IMR-90 (cell line): ENCODE data around the gene ANO2. TPM values are rescaled to one million over a fixed set of nuclear protein-coding genes. Genes with fewer than 3 reads are reported as not detected.

Source experiments
- ATAC-seq: fragments of 200-7000 bp; cut with Tn5 transposase; 2 replicates; pipeline ENCODE4 v1.9.1; 2020; ENCODE audit warnings: low read depth, mild to moderate bottlenecking, moderate library complexity
- BruUV-seq: library from RNA; stranded (reverse); fragments of 400-500 nt; replicated peaks from 2 replicates; lab custom pipeline; 2021; lab: Mats Ljungman, UMichigan
- CTCF ChIA-PET: fragments of 300-600 bp; formaldehyde crosslinking; extraction: SDS; loops from one replicate; lab custom pipeline; 2021; ENCODE audit warnings: antibody characterized with exemption; lab: Yijun Ruan, JAX
- POLR2A ChIA-PET: fragments of 300-600 bp; sonication (Branson Sonifier 250); formaldehyde crosslinking; loops from one replicate; lab custom pipeline; 2022; ENCODE audit warnings: antibody characterized with exemption; ENCODE audit not compliant: unreplicated experiment; lab: Charles Lee
- DNase-seq: peaks from one replicate; pipeline ENCODE4 v3.0.0; 2013
- H2AFZ ChIP-seq: replicated peaks from 2 replicates; pipeline ENCODE3; 2013; ENCODE audit warnings: low read length, mild to moderate bottlenecking; ENCODE audit not compliant: poor library complexity
- H2AK5ac ChIP-seq: 2 replicates; pipeline ENCODE4 v1.6.1; 2013; ENCODE audit warnings: low read depth, low read length, inconsistent platforms
- H2AK9ac ChIP-seq: replicated peaks from 2 replicates; pipeline ENCODE3; 2013; ENCODE audit warnings: mild to moderate bottlenecking, low read depth, low read length, moderate library complexity; ENCODE audit not compliant: poor library complexity
- H2BK120ac ChIP-seq: 2 replicates; pipeline ENCODE4 v1.6.1; 2013; ENCODE audit warnings: low read depth, low read length, inconsistent platforms
- H2BK15ac ChIP-seq: 3 replicates; pipeline ENCODE4 v1.6.1; 2013; ENCODE audit warnings: low read depth, low read length, inconsistent platforms
- H2BK20ac ChIP-seq: 2 replicates; pipeline ENCODE4 v1.6.1; 2013; ENCODE audit warnings: low read depth, mild to moderate bottlenecking, inconsistent platforms, low read length, moderate library complexity
- H2BK5ac ChIP-seq: 2 replicates; pipeline ENCODE4 v1.6.1; 2013; ENCODE audit warnings: mild to moderate bottlenecking, low read depth, low read length, inconsistent platforms; ENCODE audit not compliant: poor library complexity, severe bottlenecking
- H3K14ac ChIP-seq: replicated peaks from 2 replicates; pipeline ENCODE4 v1.6.1; 2013; ENCODE audit warnings: low read depth, low read length, inconsistent platforms
- H3K18ac ChIP-seq: 2 replicates; pipeline ENCODE4 v1.6.1; 2013; ENCODE audit warnings: low read depth, low read length, control low read depth
- H3K23ac ChIP-seq: 2 replicates; pipeline ENCODE4 v1.6.1; 2013; ENCODE audit warnings: low read depth, low read length, inconsistent platforms
- H3K27ac ChIP-seq: 2 replicates; pipeline ENCODE4 v1.5.1; 2013; ENCODE audit warnings: mild to moderate bottlenecking, control low read depth, low read length; ENCODE audit not compliant: insufficient read depth
- H3K27me3 ChIP-seq: 2 replicates; pipeline ENCODE4 v1.6.1; 2013; ENCODE audit warnings: low read length; ENCODE audit not compliant: control insufficient read depth, insufficient read depth
- H3K36me3 ChIP-seq: 2 replicates; pipeline ENCODE4 v1.6.1; 2013; ENCODE audit warnings: low read length, mixed read lengths; ENCODE audit not compliant: control insufficient read depth, insufficient read depth
- H3K4ac ChIP-seq: 2 replicates; pipeline ENCODE4 v1.6.1; 2013; ENCODE audit warnings: low read depth, low read length, inconsistent platforms
- H3K4me1 ChIP-seq: 2 replicates; pipeline ENCODE4 v1.6.1; 2013; ENCODE audit warnings: low read length, mixed read lengths; ENCODE audit not compliant: control insufficient read depth, insufficient read depth
- H3K4me2 ChIP-seq: 2 replicates; pipeline ENCODE4 v1.6.1; 2013; ENCODE audit warnings: low read depth, mild to moderate bottlenecking, control low read depth, low read length, moderate library complexity
- H3K4me3 ChIP-seq: 2 replicates; pipeline ENCODE4 v1.5.1; 2013; ENCODE audit warnings: low read depth, mild to moderate bottlenecking, control low read depth, low read length, moderate library complexity; ENCODE audit not compliant: insufficient read depth
- H3K56ac ChIP-seq: 2 replicates; pipeline ENCODE4 v1.6.1; 2013; ENCODE audit warnings: low read length, inconsistent platforms; ENCODE audit not compliant: insufficient read depth; ENCODE audit errors: extremely low read depth
- H3K79me1 ChIP-seq, 2 experiments: 2 replicates each; pipeline ENCODE4 v1.6.1; 2013; ENCODE audit warnings: low read length in 2 of 2, inconsistent platforms in 1 of 2, low read depth in 1 of 2
- H3K9ac ChIP-seq: 2 replicates; pipeline ENCODE4 v1.6.1; 2013; ENCODE audit warnings: low read depth, low read length, control low read depth
- H3K9me1 ChIP-seq: 2 replicates; pipeline ENCODE4 v1.6.1; 2013; ENCODE audit warnings: low read length, inconsistent platforms; ENCODE audit not compliant: insufficient read depth
- H3K9me3 ChIP-seq: 2 replicates; pipeline ENCODE4 v1.6.1; 2013; ENCODE audit warnings: low read length; ENCODE audit not compliant: control insufficient read depth, insufficient read depth
- H4K20me1 ChIP-seq: 2 replicates; pipeline ENCODE4 v1.6.1; 2013; ENCODE audit warnings: low read length, inconsistent platforms; ENCODE audit not compliant: insufficient read depth
- H4K5ac ChIP-seq: 2 replicates; pipeline ENCODE4 v1.6.1; 2013; ENCODE audit warnings: mild to moderate bottlenecking, low read depth, low read length, control low read depth
- H4K8ac ChIP-seq, 2 experiments: 2 replicates each; pipeline ENCODE4 v1.6.1; 2013; ENCODE audit warnings: low read depth in 2 of 2, low read length in 2 of 2, control low read depth in 1 of 2, inconsistent platforms in 1 of 2
- H4K91ac ChIP-seq: 2 replicates; pipeline ENCODE4 v1.6.1; 2013; ENCODE audit warnings: low read depth, low read length, inconsistent platforms; ENCODE audit not compliant: insufficient read depth
- BHLHE40 ChIP-seq: fragments of 150-350 bp; IDR thresholded peaks from 2 replicates; pipeline ENCODE4 v1.6.1; 2016; ENCODE audit warnings: mild to moderate bottlenecking, low read depth, low read length
- CEBPB ChIP-seq: IDR thresholded peaks from 2 replicates; pipeline ENCODE4 v1.6.1; 2012; ENCODE audit warnings: low read depth, low read length, improper control_type of control experiment
- CHD1 ChIP-seq: IDR thresholded peaks from 2 replicates; pipeline ENCODE4 v1.6.1; 2012; ENCODE audit warnings: low read depth, low read length, improper control_type of control experiment
- ELK1 ChIP-seq: fragments of 150-350 bp; IDR thresholded peaks from 2 replicates; pipeline ENCODE4 v1.6.1; 2016; ENCODE audit warnings: low read depth, mild to moderate bottlenecking, low read length, moderate library complexity, borderline replicate concordance
- FOS ChIP-seq: fragments of 150-350 bp; IDR thresholded peaks from 2 replicates; pipeline ENCODE4 v1.6.1; 2016; ENCODE audit warnings: low read depth, low read length
- MAZ ChIP-seq: IDR thresholded peaks from 2 replicates; pipeline ENCODE4 v1.6.1; 2012; ENCODE audit warnings: low read depth, mild to moderate bottlenecking, low read length, improper control_type of control experiment, moderate library complexity, borderline replicate concordance
- MXI1 ChIP-seq: IDR thresholded peaks from 2 replicates; pipeline ENCODE4 v1.6.1; 2012; ENCODE audit warnings: low read depth, mild to moderate bottlenecking, low read length, moderate library complexity, borderline replicate concordance
- NFE2L2 ChIP-seq: fragments of 150-350 bp; IDR thresholded peaks from 2 replicates; pipeline ENCODE4 v1.6.1; 2016; ENCODE audit warnings: low read depth, mild to moderate bottlenecking, low read length
- POLR2A ChIP-seq: IDR thresholded peaks from 2 replicates; pipeline ENCODE4 v1.6.1; 2012; ENCODE audit warnings: mild to moderate bottlenecking, low read depth, low read length
- RAD21 ChIP-seq: IDR thresholded peaks from 2 replicates; pipeline ENCODE4 v1.6.1; 2012; ENCODE audit warnings: low read length, improper control_type of control experiment
- RCOR1 ChIP-seq: IDR thresholded peaks from 2 replicates; pipeline ENCODE4 v1.6.1; 2012; ENCODE audit warnings: mild to moderate bottlenecking, low read length, improper control_type of control experiment; ENCODE audit not compliant: insufficient replicate concordance
- RFX5 ChIP-seq: IDR thresholded peaks from 2 replicates; pipeline ENCODE4 v1.8.0; 2012; ENCODE audit warnings: low read depth, mild to moderate bottlenecking, low read length, moderate library complexity
- SMC3 ChIP-seq: fragments of 150-350 bp; IDR thresholded peaks from 2 replicates; pipeline ENCODE4 v1.6.1; 2016; ENCODE audit warnings: low read depth, mild to moderate bottlenecking, antibody characterized with exemption, low read length, moderate library complexity
- USF2 ChIP-seq: fragments of 150-350 bp; IDR thresholded peaks from 2 replicates; pipeline ENCODE4 v1.6.1; 2017; ENCODE audit warnings: mild to moderate bottlenecking, antibody characterized with exemption, low read length, low read depth
- whole genome bisulfite sequencing, 2 experiments: methylation state at CpG; one replicate each; pipeline versions ENCODE4 v1.1.5 to v1.1.7; 2013; ENCODE audit warnings: missing lambda C conversion rate in 2 of 2; ENCODE audit not compliant: insufficient read length in 1 of 2; ENCODE audit errors: extremely low coverage in 2 of 2; 5-methylcytosine and 5-hydroxymethylcytosine counted together
- dilution Hi-C: fragments of 300-500 bp; cut with HindIII; formaldehyde crosslinking; loops from one replicate; pipeline ENCODE4 v1.14.3; 2018; ENCODE audit warnings: low sequenced_read_pairs; ENCODE audit not compliant: unreplicated experiment
- in situ Hi-C: fragments of 300-500 bp; cut with MboI; formaldehyde crosslinking; loops from 3 replicates; pipeline ENCODE4 v1.14.3; 2019; ENCODE audit warnings: low sequenced_read_pairs, inconsistent platforms, mixed read lengths
- intact Hi-C: fragments of 100-400 bp; cut with micrococcal nuclease; formaldehyde crosslinking; loops from 2 replicates; pipeline ENCODE4 v1.10.0; 2022
- polyA plus RNA-seq, 3 experiments: library from polyadenylated mRNA; depleted of rRNA; stranded (reverse); fragments of >200 nt; gene quantifications; 2 replicates each; pipeline ENCODE4 v1.2.3, GENCODE V29; 2012; ENCODE audit warnings: low replicate concordance in 1 of 3
- total RNA-seq: library from RNA; depleted of rRNA; stranded (reverse); fragments of >200 nt; gene quantifications from 2 replicates; pipeline ENCODE4 v1.2.3, GENCODE V29; 2012

Gene ANO2
- total and polyA plus RNA-seq, 2 of the 4 experiments (the other 2 are of a cell fraction) = 0.22 TPM; not detected in 1

- no peak for TF ChIP-seq SMC3
- TF ChIP-seq MXI1 = no peak
- no peak for TF ChIP-seq FOS
- TF ChIP-seq USF2 = no peak
- no peak for TF ChIP-seq BHLHE40
- no peak for TF ChIP-seq POLR2A
- no peak for TF ChIP-seq CEBPB
- no peak for TF ChIP-seq CHD1
- no peak for TF ChIP-seq ELK1
- no peak for TF ChIP-seq NFE2L2
- no peak for TF ChIP-seq RAD21
- TF ChIP-seq MAZ = no peak
- TF ChIP-seq RFX5 = no peak
- no peak for TF ChIP-seq RCOR1
- Histone ChIP-seq H3K4me3 (no peak overlapping the region), H2BK120ac (no peak overlapping the region), H2AFZ (no peak overlapping the region), H3K36me3 (no peaks in the 10 kb centered on the region), H3K9ac (no peak overlapping the region), H3K27me3 (no peaks in the 10 kb centered on the region), H4K91ac (no peak overlapping the region), H3K4me2 (no peak overlapping the region), H4K20me1 (no peaks in the 10 kb centered on the region), H2AK9ac (no peak overlapping the region), H3K18ac (no peak overlapping the region), H3K9me3 (no peaks in the 10 kb centered on the region), H4K8ac (no peak overlapping the region; a peak in 1 of 4 replicates), H2BK20ac (peak overlapping the region; percentile 57; the same call in 1 of the 2 replicates), H3K79me1 (no peaks in the 10 kb centered on the region), H3K4ac (no peak overlapping the region), H3K9me1 (peaks cover 4% of the 10 kb centered on the region), H3K27ac (no peak overlapping the region), H2BK15ac (no peak overlapping the region; the same call in 2 of the 3 replicates), H4K5ac (no peak overlapping the region), H3K14ac (no peak overlapping the region), H2AK5ac (no peak overlapping the region), H3K23ac (no peak overlapping the region), H3K4me1 (peaks cover 24% of the 10 kb centered on the region), H3K56ac (no peak overlapping the region), H2BK5ac (no peak overlapping the region)
- dilution Hi-C loops (no loop called here), intact Hi-C loops (no loop called here), in situ Hi-C loops (no loop called here)
- WGBS, 2 experiments = no CpG with 5 or more reads among the region's 4 CpGs
- ChIA-PET POLR2A (no interaction called here), CTCF (no interaction called here)
- no peak for DNase-seq
- no peak for ATAC-seq
- no TSS peak for BruUV-seq
Measured at GRCh38 chr12:5585178-5585577, 359.9 kb downstream of the ANO2 start.
